ENCODE results near the gene HRH3.

HRH3 gene

DNA sequence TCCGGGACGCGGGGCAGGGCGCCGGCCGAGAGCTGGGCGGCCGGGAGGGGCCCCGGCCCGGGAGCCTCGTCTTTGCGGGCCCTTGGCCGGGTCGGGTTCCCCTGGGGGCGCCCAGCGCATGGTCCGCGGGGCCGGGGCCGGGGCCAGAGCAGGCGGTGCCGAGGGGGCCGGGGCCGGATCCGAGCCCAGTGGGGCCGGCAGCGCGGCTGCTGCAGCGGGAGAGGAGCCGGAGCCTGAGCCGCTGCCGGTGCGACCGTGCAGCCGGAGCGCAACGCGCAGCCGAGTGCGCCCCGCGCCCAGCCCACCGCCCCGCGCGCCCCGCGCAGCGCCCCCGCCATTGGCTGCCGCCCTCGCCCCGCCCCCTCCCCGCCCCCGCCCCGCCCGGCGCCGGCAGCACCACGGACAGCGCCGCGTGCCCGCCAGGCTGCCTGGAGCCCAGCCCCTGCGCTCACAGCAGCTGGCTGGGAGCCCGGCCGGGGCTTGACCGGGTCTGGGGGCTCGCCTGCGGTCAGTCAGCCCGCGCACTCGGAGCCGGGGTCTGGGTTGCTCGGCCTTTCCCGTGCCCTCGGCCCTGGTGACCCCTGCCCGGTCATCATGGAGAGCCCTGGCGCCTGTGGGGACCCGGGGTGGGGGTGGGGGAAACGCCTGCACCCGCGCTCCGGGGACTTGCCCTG lies at the start of gene HRH3:
TSS of gene HRH3 (minus strand) at position 287 of the 674 bp plus-strand sequence. CDS start 308 bp downstream, outside the sequence.
- peak within 1 kb of the TSS; percentile 47; the same call in 1 of the 2 replicates for H3K4me2 ChIP-seq (ENCODE audit: low read length)
- no peaks in the 10 kb centered on the region for H3F3A ChIP-seq (ENCODE audit: control insufficient read depth, insufficient read depth)
- H3K9me3 ChIP-seq (ENCODE audit: control insufficient read depth, insufficient read depth, low read length): no peaks in the 10 kb centered on the region
- H3K4me1 ChIP-seq (ENCODE audit: control insufficient read depth, low read length): peaks cover 48% of the 10 kb centered on the region
- no peaks in the 10 kb centered on the region for H3K36me3 ChIP-seq (ENCODE audit: control insufficient read depth, low read length)
- H3K4me3 ChIP-seq (ENCODE audit: low read length): peak within 1 kb of the TSS; percentile 21; the same call in 1 of the 2 replicates
- H4K20me1 ChIP-seq (ENCODE audit: control insufficient read depth, insufficient read depth, low read depth, low read length): peaks cover 13% of the 10 kb centered on the region; the same call in 1 of the 2 replicates
- TF ChIP-seq EZH2phosphoT487 (IDR thresholded peaks at IDR 0.05; ENCODE audit: borderline replicate concordance, low read length): no peak
- H3K79me2 ChIP-seq (ENCODE audit: control insufficient read depth, low read length): no peaks in the 10 kb centered on the region
- H3K27me3 ChIP-seq (ENCODE audit: control insufficient read depth, low read length): peaks cover 39% of the 10 kb centered on the region
- H3K9me2 ChIP-seq (replicated peaks; ENCODE audit: control insufficient read depth, low read length): no peaks in the 10 kb centered on the region
- H3K27ac ChIP-seq (ENCODE audit: low read depth, low read length): no peak within 1 kb of the TSS

DNA sequence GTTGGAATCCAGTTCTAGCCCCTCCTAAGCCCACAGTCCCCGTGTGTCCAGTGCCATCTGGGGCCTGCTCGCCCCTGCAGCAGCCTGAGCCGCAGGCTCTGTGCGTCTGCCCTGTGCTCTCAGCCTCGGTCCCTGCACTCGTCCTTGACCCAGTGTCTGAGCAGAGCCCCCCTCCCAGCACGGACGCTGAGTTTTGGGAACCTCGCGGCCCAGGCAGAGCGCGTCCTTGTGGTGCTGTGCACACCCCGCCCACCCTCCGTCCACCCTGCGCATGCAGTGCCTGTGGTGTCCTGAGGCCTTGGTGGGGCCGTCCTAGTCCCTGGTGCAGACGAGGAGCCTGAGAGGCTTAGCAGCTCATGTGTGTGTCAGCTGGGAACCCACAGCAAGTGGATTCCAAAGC lies 49.8 kb upstream of the HRH3 start:
- H3K9me3 ChIP-seq (ENCODE audit: control insufficient read depth, insufficient read depth, low read length): no peaks in the 10 kb centered on the region
- H3K79me2 ChIP-seq (ENCODE audit: control insufficient read depth, low read length): no peaks in the 10 kb centered on the region
- no peak overlapping the region for H3K4me2 ChIP-seq (ENCODE audit: low read length)
- H4K20me1 ChIP-seq (ENCODE audit: control insufficient read depth, insufficient read depth, low read depth, low read length): no peaks in the 10 kb centered on the region
- H3K9me2 ChIP-seq (replicated peaks; ENCODE audit: control insufficient read depth, low read length): no peaks in the 10 kb centered on the region
- no peak overlapping the region for H3K27ac ChIP-seq (ENCODE audit: low read depth, low read length)
- H3K36me3 ChIP-seq (ENCODE audit: control insufficient read depth, low read length): peaks cover 17% of the 10 kb centered on the region
- peaks cover 2% of the 10 kb centered on the region; the same call in 1 of the 2 replicates for H3F3A ChIP-seq (ENCODE audit: control insufficient read depth, insufficient read depth)
- TF ChIP-seq, protein P1, sequence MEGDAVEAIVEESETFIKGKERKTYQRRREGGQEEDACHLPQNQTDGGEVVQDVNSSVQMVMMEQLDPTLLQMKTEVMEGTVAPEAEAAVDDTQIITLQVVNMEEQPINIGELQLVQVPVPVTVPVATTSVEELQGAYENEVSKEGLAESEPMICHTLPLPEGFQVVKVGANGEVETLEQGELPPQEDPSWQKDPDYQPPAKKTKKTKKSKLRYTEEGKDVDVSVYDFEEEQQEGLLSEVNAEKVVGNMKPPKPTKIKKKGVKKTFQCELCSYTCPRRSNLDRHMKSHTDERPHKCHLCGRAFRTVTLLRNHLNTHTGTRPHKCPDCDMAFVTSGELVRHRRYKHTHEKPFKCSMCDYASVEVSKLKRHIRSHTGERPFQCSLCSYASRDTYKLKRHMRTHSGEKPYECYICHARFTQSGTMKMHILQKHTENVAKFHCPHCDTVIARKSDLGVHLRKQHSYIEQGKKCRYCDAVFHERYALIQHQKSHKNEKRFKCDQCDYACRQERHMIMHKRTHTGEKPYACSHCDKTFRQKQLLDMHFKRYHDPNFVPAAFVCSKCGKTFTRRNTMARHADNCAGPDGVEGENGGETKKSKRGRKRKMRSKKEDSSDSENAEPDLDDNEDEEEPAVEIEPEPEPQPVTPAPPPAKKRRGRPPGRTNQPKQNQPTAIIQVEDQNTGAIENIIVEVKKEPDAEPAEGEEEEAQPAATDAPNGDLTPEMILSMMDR (IDR thresholded peaks at IDR 0.05; ENCODE audit: low read depth, low read length, poor library complexity, severe bottlenecking): no peak
- TF ChIP-seq EZH2phosphoT487 (IDR thresholded peaks at IDR 0.05; ENCODE audit: borderline replicate concordance, low read length): no peak
- peaks cover 17% of the 10 kb centered on the region for H3K4me1 ChIP-seq (ENCODE audit: control insufficient read depth, low read length)
- no peak overlapping the region for H3K4me3 ChIP-seq (ENCODE audit: low read length)
- H3K27me3 ChIP-seq (ENCODE audit: control insufficient read depth, low read length): no peaks in the 10 kb centered on the region

- H3F3A ChIP-seq (ENCODE audit: control insufficient read depth, insufficient read depth): no peaks in the 10 kb centered on the region
- H3K4me2 ChIP-seq (ENCODE audit: low read length): no peak overlapping the region
- H3K79me2 ChIP-seq (ENCODE audit: control insufficient read depth, low read length): no peaks in the 10 kb centered on the region
- H3K27ac ChIP-seq (ENCODE audit: low read depth, low read length): no peak overlapping the region
- no peaks in the 10 kb centered on the region for H3K9me3 ChIP-seq (ENCODE audit: control insufficient read depth, insufficient read depth, low read length)
- H3K4me1 ChIP-seq (ENCODE audit: control insufficient read depth, low read length): peaks cover 13% of the 10 kb centered on the region
- TF ChIP-seq EZH2phosphoT487 (IDR thresholded peaks at IDR 0.05; ENCODE audit: borderline replicate concordance, low read length): no peak
- TF ChIP-seq, protein P1 (IDR thresholded peaks at IDR 0.05; ENCODE audit: low read depth, low read length, poor library complexity, severe bottlenecking): no peak
- no peaks in the 10 kb centered on the region for H3K27me3 ChIP-seq (ENCODE audit: control insufficient read depth, low read length)
- H3K9me2 ChIP-seq (replicated peaks; ENCODE audit: control insufficient read depth, low read length): no peaks in the 10 kb centered on the region
- H3K4me3 ChIP-seq (ENCODE audit: low read length): no peak overlapping the region
- H3K36me3 ChIP-seq (ENCODE audit: control insufficient read depth, low read length): peaks cover 17% of the 10 kb centered on the region
- H4K20me1 ChIP-seq (ENCODE audit: control insufficient read depth, insufficient read depth, low read depth, low read length): no peaks in the 10 kb centered on the region
Observed at GRCh38 chr20:62269378-62269777, 49.3 kb upstream of the HRH3 start.

DNA sequence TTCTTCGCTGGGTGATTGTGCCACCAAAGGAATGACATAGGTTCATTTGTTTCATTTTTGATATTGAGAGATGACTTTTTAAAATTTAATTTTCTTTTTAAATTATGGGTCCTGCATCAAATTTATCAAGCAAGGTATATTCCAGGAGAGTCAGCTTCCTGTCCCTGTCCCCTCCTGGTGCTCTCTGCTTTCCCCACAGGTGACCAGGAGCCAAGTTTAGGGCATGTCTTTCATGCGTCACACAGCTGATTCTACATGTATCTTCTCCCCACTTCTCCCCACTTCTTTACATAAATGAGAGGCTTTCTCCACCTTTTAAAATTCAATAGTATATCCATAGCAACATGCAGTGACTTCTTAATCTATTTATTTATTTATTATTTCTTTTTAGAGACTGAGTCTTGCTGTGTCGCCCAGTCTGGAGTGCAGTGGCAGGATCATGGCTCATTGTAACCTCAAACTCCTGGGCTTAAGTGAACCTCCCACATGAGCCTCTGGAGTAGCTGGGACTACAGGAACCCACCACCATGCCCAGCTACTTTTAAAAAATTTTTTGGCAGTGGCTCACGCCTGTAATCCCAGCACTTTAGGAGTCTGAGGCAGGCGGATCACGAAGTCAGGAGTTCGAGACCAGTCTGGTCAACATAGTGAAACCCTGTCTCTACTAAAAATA lies 48.3 kb upstream of the HRH3 start:
- H3K79me2 ChIP-seq (ENCODE audit: control insufficient read depth, low read length): no peaks in the 10 kb centered on the region

More for the DNA sequence above, 48.3 kb upstream of the HRH3 start:
- Histone ChIP-seq H3K4me1 (ENCODE audit: control insufficient read depth, low read length) (peaks cover 2% of the 10 kb centered on the region), H3K36me3 (ENCODE audit: control insufficient read depth, low read length) (peaks cover 13% of the 10 kb centered on the region), H3K4me3 (ENCODE audit: low read length) (no peak overlapping the region), H3K4me2 (ENCODE audit: low read length) (no peak overlapping the region), H3K9me2 (replicated peaks; ENCODE audit: control insufficient read depth, low read length) (no peaks in the 10 kb centered on the region), H3K27ac (ENCODE audit: low read depth, low read length) (no peak overlapping the region), H3K9me3 (ENCODE audit: control insufficient read depth, insufficient read depth, low read length) (no peaks in the 10 kb centered on the region), H4K20me1 (ENCODE audit: control insufficient read depth, insufficient read depth, low read depth, low read length) (no peaks in the 10 kb centered on the region), H3K27me3 (ENCODE audit: control insufficient read depth, low read length) (no peaks in the 10 kb centered on the region), H3F3A (ENCODE audit: control insufficient read depth, insufficient read depth) (no peaks in the 10 kb centered on the region)
- no peak for TF ChIP-seq EZH2phosphoT487 (IDR thresholded peaks at IDR 0.05; ENCODE audit: borderline replicate concordance, low read length)
- TF ChIP-seq, protein P1 (IDR thresholded peaks at IDR 0.05; ENCODE audit: low read depth, low read length, poor library complexity, severe bottlenecking): no peak
